Panc1 (cell line): Measurements from ENCODE around the gene BACE1. TPM values are rescaled to one million over a fixed set of nuclear protein-coding genes. Genes with fewer than 3 reads are reported as not detected.
"Not testable (repeated sequence)": the region's sequence is repeated elsewhere in the genome, so short reads cannot be mapped to it uniquely, and the experiment has no call there.

ENCODE experiments used
- ATAC-seq: fragments of 200-7000 bp; cut with Tn5 transposase; 2 replicates; pipeline ENCODE4 v1.9.1; 2020; ENCODE audit warnings: mild to moderate bottlenecking, moderate library complexity
- BruUV-seq: library from RNA; stranded (reverse); fragments of 400-500 nt; replicated peaks from 2 replicates; lab custom pipeline; 2021; lab: Mats Ljungman, UMichigan
- CTCF ChIA-PET: fragments of 300-600 bp; sonication (Branson Sonifier 250); formaldehyde crosslinking; loops from one replicate; lab custom pipeline; 2022; ENCODE audit warnings: antibody characterized with exemption; lab: Charles Lee
- POLR2A ChIA-PET: fragments of 300-600 bp; sonication (Branson Sonifier 250); formaldehyde crosslinking; loops from one replicate; lab custom pipeline; 2022; ENCODE audit warnings: antibody characterized with exemption; lab: Charles Lee
- DNase-seq: peaks from one replicate; pipeline ENCODE4 v3.0.0-alpha.2; 2010; ENCODE audit warnings: low read depth, low spot score
- H3K27ac ChIP-seq: 2 replicates; pipeline ENCODE4 v1.5.1; 2011; ENCODE audit warnings: mild to moderate bottlenecking, low read length, inconsistent platforms
- H3K27me3 ChIP-seq: fragments of 200-500 bp; sonication (Bioruptor generic); 2 replicates; pipeline ENCODE4 v1.6.0; 2014; ENCODE audit warnings: low read length, inconsistent platforms; ENCODE audit not compliant: control insufficient read depth, insufficient read depth
- H3K36me3 ChIP-seq: fragments of 200-500 bp; sonication (Bioruptor generic); 2 replicates; pipeline ENCODE4 v1.5.1; 2014; ENCODE audit warnings: inconsistent platforms, mild to moderate bottlenecking, low read length, moderate library complexity; ENCODE audit not compliant: control insufficient read depth, insufficient read depth
- H3K4me1 ChIP-seq: 2 replicates; pipeline ENCODE4 v1.5.1; 2011; ENCODE audit warnings: inconsistent platforms, mild to moderate bottlenecking, low read length, moderate library complexity; ENCODE audit not compliant: control insufficient read depth, insufficient read depth
- H3K4me3 ChIP-seq, 2 experiments: 2 replicates each; pipeline ENCODE4 v1.5.1; 2011 to 2012; ENCODE audit warnings: low read depth in 2 of 2, low read length in 2 of 2, mild to moderate bottlenecking in 2 of 2, inconsistent platforms in 1 of 2, moderate library complexity in 1 of 2
- H3K9me3 ChIP-seq: fragments of 200-500 bp; sonication (Bioruptor generic); 2 replicates; pipeline ENCODE4 v1.5.1; 2014; ENCODE audit warnings: low read depth, mild to moderate bottlenecking, inconsistent platforms, low read length, moderate library complexity; ENCODE audit not compliant: control insufficient read depth, insufficient read depth
- CTCF ChIP-seq: fragments of 450-650 bp; IDR thresholded peaks from 2 replicates; pipeline ENCODE4 v1.5.1; 2017; ENCODE audit warnings: mild to moderate bottlenecking
- POLR2AphosphoS5 ChIP-seq: IDR thresholded peaks from 2 replicates; pipeline ENCODE4 v1.6.1; 2012; ENCODE audit warnings: mild to moderate bottlenecking, low read depth, low read length, moderate library complexity
- REST ChIP-seq, 2 experiments: IDR thresholded peaks; 2 replicates each; pipeline ENCODE4 v1.6.1; 2011 to 2012; ENCODE audit warnings: low read depth in 2 of 2, control low read depth in 1 of 2, low read length in 1 of 2, mild to moderate bottlenecking in 1 of 2, moderate library complexity in 1 of 2; ENCODE audit not compliant: insufficient read depth in 1 of 2
- SIN3A ChIP-seq: IDR thresholded peaks from 2 replicates; pipeline ENCODE4 v1.6.1; 2012; ENCODE audit warnings: low read depth, mild to moderate bottlenecking, low read length, moderate library complexity, borderline replicate concordance; ENCODE audit not compliant: insufficient read depth
- TCF7L2 ChIP-seq: IDR thresholded peaks from 2 replicates; pipeline ENCODE4 v1.6.1; 2011; ENCODE audit warnings: mild to moderate bottlenecking, low read depth, low read length, inconsistent platforms
- in situ Hi-C: cut with HindIII; loops from 2 replicates; pipeline ENCODE4 v1.10.0; 2016; ENCODE audit warnings: low sequenced_read_pairs, low pct_unique_long_range_greater_than_20kb
- intact Hi-C: fragments of 100-400 bp; cut with micrococcal nuclease; formaldehyde crosslinking; loops from one replicate; pipeline ENCODE4 v1.10.0; 2022; ENCODE audit not compliant: unreplicated experiment
- total RNA-seq: library from RNA; stranded (reverse); gene quantifications from one replicate; pipeline ENCODE4 v1.2.1, GENCODE V29; 2021; ENCODE audit not compliant: unreplicated experiment

BACE1 gene
- total RNA-seq, 1 experiment from 2014 or later, result 4.9 TPM

DNA sequence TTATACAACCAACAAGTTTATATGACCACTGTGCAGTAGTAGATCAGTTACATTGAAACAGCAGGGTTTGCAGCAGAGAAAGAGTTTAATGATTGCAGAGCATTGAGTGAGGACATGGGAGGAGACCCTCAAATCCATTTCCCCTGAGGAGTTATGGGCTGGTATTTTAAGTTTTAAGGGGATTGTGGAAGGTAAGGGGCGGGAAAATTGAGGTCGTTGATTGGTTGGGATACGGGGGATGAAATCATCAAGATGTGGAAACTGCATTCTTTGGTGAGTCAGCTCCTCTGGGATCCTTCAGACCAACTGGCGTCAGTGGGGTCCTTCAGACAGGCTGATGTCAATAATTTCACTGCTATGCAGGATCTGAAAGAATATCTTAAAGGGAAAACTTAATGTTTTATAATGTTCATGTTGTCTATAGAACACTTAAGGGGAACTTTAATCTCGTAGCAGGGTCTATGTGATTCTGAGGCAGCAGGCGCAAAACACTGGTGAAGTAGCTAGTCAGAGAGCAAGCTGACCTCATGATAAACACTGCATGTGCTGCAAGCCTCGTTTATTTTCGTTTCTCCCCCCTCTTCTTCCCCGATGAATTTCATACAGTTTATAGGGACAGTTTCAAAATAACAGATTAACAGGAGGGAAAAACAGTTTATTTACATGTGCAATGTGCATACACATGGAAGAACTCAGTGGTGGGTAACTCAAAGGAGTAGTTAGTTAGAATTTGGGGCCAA is 42.3 kb downstream of the BACE1 start:
- no peak overlapping the region for H3K27ac ChIP-seq
- no peak for TF ChIP-seq SIN3A
- POLR2A ChIA-PET, result interaction anchor here (0.6 kb wide), 1 partner anchor 101 kb away, joined by 3 read pairs; no protein-coding TSS in a partner anchor
- ATAC-seq (0 out of 2 replicates have a peak, but pooled peaks have one; percentile 27), DNase-seq (no peak)
- H3K27me3 ChIP-seq, result no peaks in the 10 kb centered on the region
- no TSS peak for BruUV-seq
- in situ Hi-C loops (no loop called here), intact Hi-C loops (no loop called here)
- no peaks in the 10 kb centered on the region for H3K36me3 ChIP-seq
- H3K4me1 ChIP-seq, result no peaks in the 10 kb centered on the region
- CTCF ChIA-PET, result no interaction called here
- no peaks in the 10 kb centered on the region for H3K9me3 ChIP-seq
- H3K4me3 ChIP-seq, result no peak overlapping the region

DNA sequence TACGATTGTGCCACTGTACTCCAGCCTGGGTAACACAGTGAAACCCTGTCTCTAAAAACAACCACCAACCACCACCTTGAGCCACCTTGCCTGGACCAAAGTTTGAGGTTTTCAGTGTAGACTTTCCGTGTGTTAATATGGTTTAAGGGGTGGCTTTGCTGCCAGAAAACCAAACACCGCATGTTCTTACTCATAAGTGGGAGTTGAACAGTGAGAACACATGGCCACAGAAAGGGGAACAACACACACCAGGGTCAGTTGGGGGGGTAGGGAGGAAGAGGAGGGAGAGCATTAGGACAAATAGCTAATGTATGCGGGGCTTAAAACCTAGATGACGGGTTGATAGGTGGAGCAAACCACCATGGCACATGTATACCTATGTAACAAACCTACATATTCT is 43.9 kb downstream of the BACE1 start:
- BruUV-seq, POLR2A ChIA-PET, H3K4me3 ChIP-seq, in situ Hi-C loops, H3K4me1 ChIP-seq, DNase-seq, intact Hi-C loops, H3K36me3 ChIP-seq, H3K27ac ChIP-seq, ATAC-seq, H3K27me3 ChIP-seq, H3K9me3 ChIP-seq, CTCF ChIA-PET: not testable (repeated sequence)

- CTCF ChIA-PET, result no interaction called here
- Histone ChIP-seq H3K27ac (no peak overlapping the region), H3K4me1 (no peaks in the 10 kb centered on the region), H3K9me3 (no peaks in the 10 kb centered on the region), H3K4me3 (no peak overlapping the region), H3K27me3 (no peaks in the 10 kb centered on the region), H3K36me3 (no peaks in the 10 kb centered on the region)
- no peak for ATAC-seq
- DNase-seq, result no peak
- POLR2A ChIA-PET, result no interaction called here
- in situ Hi-C loops (no loop called here), intact Hi-C loops (no loop called here)
- TF ChIP-seq CTCF, result no peak
- no peak for TF ChIP-seq SIN3A
- TF ChIP-seq POLR2AphosphoS5, result no peak
- TF ChIP-seq TCF7L2, result no peak
- no peak for TF ChIP-seq REST (IDR thresholded peaks at IDR 0.05; ENCODE audit: insufficient read depth in 1 of 2, low read depth in 2 of 2, low read length in 1 of 2)
- BruUV-seq, result no TSS peak
Measured at GRCh38 chr11:117271208-117271607, 44.8 kb downstream of the BACE1 start.
